ENCODE data around the gene LAMC1. TPM values are rescaled to one million over a fixed set of nuclear protein-coding genes. Genes with fewer than 3 reads are reported as not detected.

LAMC1 gene
- total RNA-seq, 4 donors from 2014 or later, result 76.9 to 159 (median 81.0) TPM

- WGBS, 2 donors, result 38 to 41% methylated on average over 1 of the region's 1 CpG
Observed at GRCh38 chr1:183191833-183192232, 168.6 kb downstream of the LAMC1 start.

GRCh38 chr1:183193963-183194525, 170.8 kb downstream of the LAMC1 start:
- DNase-seq (ENCODE audit: low spot score in 2 of 2), result no peak
- H3K4me3 ChIP-seq (ENCODE audit: low read depth, poor library complexity, severe bottlenecking), result no peak overlapping the region
- whole genome bisulfite sequencing, 2 donors, result 72 to 89% methylated on average over 4 of the region's 4 CpGs
- intact Hi-C loops (cut with DNase I; ENCODE audit: low total_unique reads), result no loop called here
- TF ChIP-seq POLR2A (IDR thresholded peaks at IDR 0.05) (no peak), CTCF (IDR thresholded peaks at IDR 0.05) (no peak)

More at GRCh38 chr1:183191833-183192232, 168.6 kb downstream of the LAMC1 start:
- intact Hi-C loops (cut with DNase I; ENCODE audit: low total_unique reads), result no loop called here
- no peak for DNase-seq (ENCODE audit: low spot score in 2 of 2)
- TF ChIP-seq POLR2A (IDR thresholded peaks at IDR 0.05) (no peak), CTCF (IDR thresholded peaks at IDR 0.05) (no peak)
- H3K4me3 ChIP-seq (ENCODE audit: low read depth, poor library complexity, severe bottlenecking), result no peak overlapping the region

DNA sequence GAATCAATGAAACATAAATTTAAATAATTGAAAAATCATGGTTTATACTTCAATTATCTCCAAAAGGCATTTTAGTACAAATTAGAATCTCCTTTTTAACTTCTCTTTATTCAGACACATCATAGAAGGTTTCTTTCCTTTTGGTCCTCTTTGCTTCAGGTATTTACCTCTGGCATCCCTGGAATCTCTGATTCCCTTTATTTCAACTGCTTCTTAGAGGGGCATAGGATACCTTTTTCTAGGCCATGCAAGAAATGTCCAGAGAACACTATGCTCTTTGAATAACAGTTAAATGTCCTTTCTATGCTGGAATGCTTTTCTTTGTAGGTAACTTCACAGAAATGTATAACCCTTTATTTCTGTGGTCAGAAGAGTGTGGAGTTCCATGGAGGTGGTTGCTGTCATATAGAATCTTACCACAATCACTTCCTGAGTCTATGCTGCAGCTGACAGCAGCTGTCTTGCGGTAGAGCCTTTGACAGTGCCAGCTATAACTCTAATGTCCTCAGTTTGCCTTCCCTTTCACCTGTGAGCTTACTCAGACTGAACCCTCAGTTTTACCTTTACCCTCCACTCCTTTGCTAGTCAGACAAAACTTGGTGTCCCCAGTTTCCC, 171.4 kb downstream of the LAMC1 start:
- no peak overlapping the region for H3K4me3 ChIP-seq (ENCODE audit: low read depth, poor library complexity, severe bottlenecking)
- TF ChIP-seq POLR2A (IDR thresholded peaks at IDR 0.05), result no peak
- TF ChIP-seq CTCF (IDR thresholded peaks at IDR 0.05), result no peak
- DNase-seq (ENCODE audit: low spot score in 2 of 2), result no peak
- intact Hi-C loops (cut with DNase I; ENCODE audit: low total_unique reads), result no loop called here
- WGBS, 2 donors, result 67 to 86% methylated on average over 1 of the region's 1 CpG

GRCh38 chr1:183195142-183195574, 171.9 kb downstream of the LAMC1 start:
- WGBS, 2 donors, result 50 to 52% methylated on average over 3 of the region's 3 CpGs
- no peak for DNase-seq (ENCODE audit: low spot score in 2 of 2)
- TF ChIP-seq CTCF (IDR thresholded peaks at IDR 0.05), result no peak
- TF ChIP-seq POLR2A (IDR thresholded peaks at IDR 0.05), result no peak
- H3K4me3 ChIP-seq (ENCODE audit: low read depth, poor library complexity, severe bottlenecking), result no peak overlapping the region
- intact Hi-C loops (cut with DNase I; ENCODE audit: low total_unique reads), result no loop called here

Other genes starting within 250 kb of the LAMC1 start
- 10 to 100 TPM in 2 of 4 donors, 1 to 10 TPM in 2; 6.6 to 18.9 (median 9.7) TPM for gene NPL, start 233.6 kb upstream of the LAMC1 start, total RNA-seq
- gene DHX9, start 184.1 kb upstream of the LAMC1 start, total RNA-seq, result 100 to 1,000 TPM in 2 of 4 donors, 10 to 100 TPM in 2; 49.6 to 105 (median 87.5) TPM
- 1 to 10 TPM in 1 of 4 donors, not detected in 3; 3.4 TPM for gene SHCBP1L, start 70.3 kb upstream of the LAMC1 start, total RNA-seq
- 10 to 100 TPM; 29.6 to 36.8 (median 33.1) TPM for gene LAMC2, start 162.8 kb downstream of the LAMC1 start, total RNA-seq

All from lower leg skin (tissue), 4 donors.